ENCODE results near the gene ARL17A.
A peak's percentile ranks its signal among the peaks of the same experiment; 100 is the strongest.
"Not testable (repeated sequence)": the region's sequence is repeated elsewhere in the genome, so short reads cannot be mapped to it uniquely, and the experiment has no call there.

The ARL17A gene

GRCh38 chr17:46534716-46535115 is 44.8 kb downstream of the ARL17A start:
- DNase-seq: not testable (repeated sequence)

- not testable (repeated sequence) for DNase-seq
Observed at GRCh38 chr17:46512168-46512567, 67.3 kb downstream of the ARL17A start, which contains the start of gene LRRC37A2. TSS of gene LRRC37A2 (plus strand) at chr17:46512468. CDS start at chr17:46512713, 245 bp downstream.

DNA sequence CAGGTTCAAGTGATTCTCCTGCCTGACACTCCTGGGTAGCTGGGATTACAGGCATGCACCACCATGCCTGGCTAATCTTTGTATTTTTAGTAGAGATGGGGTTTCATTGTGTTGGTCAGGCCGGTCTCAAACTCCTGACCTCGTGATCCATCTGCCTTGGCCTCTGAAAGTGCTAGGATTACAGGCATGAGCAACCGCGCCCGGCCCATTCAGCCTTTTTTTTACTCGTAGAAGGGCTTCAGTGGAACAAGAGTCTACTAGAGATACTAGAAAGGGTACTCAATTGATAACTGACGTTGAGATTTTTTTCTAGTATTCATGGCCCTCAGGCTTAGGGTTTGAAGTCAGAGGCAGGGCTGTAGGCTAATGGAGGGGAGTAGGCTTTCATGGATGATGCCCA is 73.6 kb downstream of the ARL17A start:
- not testable (repeated sequence) for DNase-seq

- DNase-seq: not testable (repeated sequence)
Observed at GRCh38 chr17:46499437-46500139, 79.9 kb downstream of the ARL17A start.

DNA sequence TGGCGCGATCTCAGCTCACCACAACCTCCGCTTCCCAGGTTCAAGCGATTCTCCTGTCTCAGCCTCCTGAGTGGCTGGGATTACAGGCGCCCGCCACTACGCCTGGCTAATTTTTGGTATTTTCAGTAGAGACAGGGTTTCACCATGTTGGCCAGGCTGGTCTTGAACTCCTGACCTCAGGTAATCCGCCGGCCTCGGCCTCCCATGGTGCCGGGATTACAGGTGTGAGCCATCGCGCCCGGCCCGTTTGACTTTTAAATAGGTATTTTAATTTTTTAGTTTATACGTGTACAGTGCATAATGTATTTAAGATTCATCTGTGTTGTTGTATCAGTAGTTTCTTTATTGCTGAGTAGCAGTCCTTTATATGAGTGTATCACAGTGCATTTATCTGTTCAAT is 87.5 kb downstream of the ARL17A start:
- DNase-seq: not testable (repeated sequence)

GRCh38 chr17:46481310-46481709 is 98.2 kb downstream of the ARL17A start:
- not testable (repeated sequence) for DNase-seq

DNA sequence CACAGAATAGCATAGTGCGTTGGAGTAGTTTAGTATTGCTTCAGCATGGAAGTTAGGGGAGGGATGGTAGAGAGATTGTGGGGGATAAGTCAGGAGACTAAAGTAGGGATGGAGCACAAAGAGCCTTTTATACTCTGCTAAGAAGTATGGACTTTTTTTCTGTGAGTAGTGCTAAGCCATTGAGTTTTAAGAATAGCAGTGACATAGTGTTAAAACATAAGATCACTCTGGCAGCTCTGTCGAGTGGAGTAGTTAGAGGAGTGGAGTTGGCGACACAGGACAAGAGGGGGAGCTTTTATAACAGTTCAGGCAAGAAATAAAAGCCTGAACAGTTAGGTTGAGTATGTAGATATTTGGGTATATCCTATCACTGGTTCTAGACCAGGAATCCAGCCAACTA is 100.7 kb downstream of the ARL17A start:
- not testable (repeated sequence) for DNase-seq

DNA sequence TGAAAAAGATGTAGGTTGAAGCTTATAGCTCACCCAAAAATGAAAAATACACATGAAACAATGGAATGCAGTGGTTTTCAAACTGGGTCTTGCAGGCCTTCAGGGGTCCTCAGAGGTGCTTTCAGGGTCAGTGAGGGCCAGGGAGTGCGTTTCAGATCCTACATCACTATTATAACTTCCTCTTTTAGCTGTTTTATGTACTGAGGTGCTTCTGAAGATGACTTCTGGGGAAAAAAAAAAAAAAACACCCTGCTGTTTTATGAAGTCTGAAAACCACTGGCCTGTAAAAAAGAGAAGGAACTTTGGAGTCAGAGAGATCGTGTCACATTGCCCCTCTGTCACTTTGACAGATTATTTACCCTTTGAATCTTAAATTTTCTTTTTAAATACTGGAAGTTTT is 103.9 kb downstream of the ARL17A start:
- peak; percentile 0 for DNase-seq

GRCh38 chr17:46474489-46474888 is 105.0 kb downstream of the ARL17A start:
- DNase-seq: not testable (repeated sequence)

- DNase-seq: not testable (repeated sequence)
Observed at GRCh38 chr17:46467618-46468017, 111.9 kb downstream of the ARL17A start.

All from hematopoietic multipotent progenitor cell treated with erythropoietin and hydrocortisone succinate and interleukin-3 and kit ligand, for 6 days (in vitro differentiated cells).